Tibial nerve (tissue), 3 donors: ENCODE results near the gene MT3.

Experiments
- CTCF ChIP-seq, 5 experiments: fragments of 200-600 bp in 3 of 5; fragments of 450-650 bp in 2 of 5; sonication (generic) in 3 of 5; IDR thresholded peaks; one replicate each; pipeline ENCODE4 v1.5.1; 2016 to 2019; ENCODE audit warnings: antibody characterized with exemption in 5 of 5, mild to moderate bottlenecking in 3 of 5, moderate library complexity in 2 of 5
- POLR2A ChIP-seq, 2 donors: fragments of 450-650 bp; IDR thresholded peaks; one replicate each; pipeline ENCODE4 v1.6.1; 2017; ENCODE audit warnings: antibody characterized with exemption in 2 of 2, mild to moderate bottlenecking in 2 of 2, moderate library complexity in 2 of 2

- TF ChIP-seq POLR2A (IDR thresholded peaks at IDR 0.05), result no peak
- TF ChIP-seq CTCF (IDR thresholded peaks at IDR 0.05), result no peak
Observed at GRCh38 chr16:56640076-56640475, 50.7 kb downstream of the MT3 start.
